GM10266 (cell line): ENCODE measurements around the gene RAB13.
"Not testable (repeated sequence)": the region's sequence is repeated elsewhere in the genome, so short reads cannot be mapped to it uniquely, and the experiment has no call there.

Experiments used
- DNase-seq: peaks from one replicate; pipeline ENCODE4 v3.0.0; 2012; ENCODE audit errors: extremely low spot score
- CTCF ChIP-seq: IDR thresholded peaks from 2 replicates; pipeline ENCODE4 v1.5.1; 2012; ENCODE audit warnings: mild to moderate bottlenecking, low read depth; ENCODE audit not compliant: control insufficient read depth, insufficient read depth; ENCODE audit errors: missing control alignments

Gene RAB13

GRCh38 chr1:153985941-153986761 lies at the start of gene RAB13:
Gene RAB13 (minus strand): TSS chr1:153986339. CDS start chr1:153986236, 103 bp downstream.
- no peak for TF ChIP-seq CTCF
- no peak for DNase-seq

GRCh38 chr1:154033697-154034096 lies 47.6 kb upstream of the RAB13 start:
- DNase-seq, result not testable (repeated sequence)

DNA sequence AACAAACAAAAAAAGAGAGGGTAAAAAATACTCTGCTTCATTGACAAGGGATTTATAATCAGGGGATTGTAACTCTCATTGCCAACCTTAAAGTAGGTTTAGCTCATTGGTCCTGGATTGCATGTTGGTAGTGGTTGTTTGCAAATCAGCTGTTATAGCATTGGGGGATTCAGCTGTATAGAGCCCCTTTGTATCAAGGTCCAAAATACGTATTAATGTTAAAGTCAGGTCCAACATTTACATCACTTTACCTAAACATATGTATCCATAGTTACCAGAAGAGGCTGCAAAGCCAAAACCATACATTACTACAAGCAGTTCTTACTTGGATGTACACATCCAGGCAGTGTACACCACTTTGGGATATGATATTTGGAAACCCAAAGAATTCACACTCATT lies 33.8 kb upstream of the RAB13 start:
- DNase-seq, result no peak
- no peak for TF ChIP-seq CTCF

- TF ChIP-seq CTCF, result no peak
- no peak for DNase-seq
Measured at GRCh38 chr1:154019269-154019668, 33.1 kb upstream of the RAB13 start.

DNA sequence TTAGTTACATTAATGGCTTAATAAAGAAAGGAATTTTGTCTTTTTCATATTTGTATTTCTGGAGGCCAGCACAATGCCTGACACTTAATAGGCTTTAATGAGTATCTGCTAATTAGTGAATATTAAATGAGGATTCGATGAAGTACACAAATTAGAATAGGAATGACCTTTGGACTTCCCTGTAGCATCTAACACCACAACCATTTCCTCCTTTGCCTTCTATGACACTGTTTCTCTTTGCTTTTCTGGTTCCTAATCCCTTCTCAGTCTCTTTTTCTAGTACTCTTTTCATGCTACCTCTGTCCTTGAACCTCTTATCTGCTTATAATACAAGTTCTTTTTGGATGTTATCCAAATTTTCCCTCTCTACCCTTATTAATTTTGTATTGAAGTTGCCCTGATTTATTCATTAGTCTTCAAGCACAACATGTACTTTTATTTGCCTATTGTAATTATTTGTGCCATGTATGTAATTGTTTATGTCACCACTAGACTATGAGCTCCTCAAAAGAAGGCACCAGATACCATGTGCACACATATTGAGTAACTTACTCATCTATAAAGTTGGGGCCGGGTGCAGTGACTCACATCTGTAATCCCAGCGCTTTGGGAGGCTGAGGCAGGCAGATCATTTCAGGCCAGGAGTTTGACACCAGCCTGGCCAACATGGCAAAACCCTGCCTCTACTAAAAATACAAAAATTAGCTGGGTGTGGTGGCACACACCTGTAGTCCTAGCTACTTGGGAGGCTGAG lies 28.2 kb upstream of the RAB13 start:
- no peak for DNase-seq
- no peak for TF ChIP-seq CTCF

DNA sequence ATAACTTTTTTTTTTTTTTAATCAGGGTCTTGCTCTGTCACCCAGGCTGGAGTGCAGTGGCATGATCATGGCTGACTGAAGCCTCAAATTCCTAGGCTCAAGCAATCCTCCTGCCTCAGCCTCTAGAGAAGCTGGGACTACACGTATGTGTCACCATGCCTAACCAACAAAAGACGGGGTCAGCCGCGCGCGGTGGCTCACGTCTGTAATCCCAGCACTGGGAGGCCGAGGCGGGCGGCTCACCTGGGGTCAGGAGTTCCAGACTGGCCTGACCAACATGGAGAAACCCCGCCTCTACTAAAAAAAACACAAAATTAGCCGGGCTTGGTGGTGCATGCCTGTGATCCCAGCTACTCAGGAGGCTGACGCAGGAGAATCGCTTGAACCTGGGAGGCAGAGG lies 26.4 kb upstream of the RAB13 start:
- not testable (repeated sequence) for DNase-seq

DNA sequence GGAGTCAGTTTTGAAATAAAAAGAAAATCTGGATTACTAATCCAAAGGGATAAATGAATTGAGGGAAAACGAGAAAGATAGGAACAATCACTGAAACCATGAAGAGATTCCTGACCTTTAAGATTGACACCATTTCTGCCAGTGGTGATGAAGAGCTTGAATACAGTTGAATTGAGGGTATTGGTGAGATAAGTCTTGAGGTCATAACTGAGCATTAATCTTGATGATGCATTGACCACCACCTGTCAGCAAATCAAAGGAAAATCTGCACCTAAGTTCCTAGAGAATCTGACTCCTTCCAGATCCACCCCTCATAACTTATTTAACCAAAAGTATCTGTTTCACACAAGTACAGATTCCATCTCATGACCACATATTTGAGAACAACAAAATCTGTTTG lies 26.0 kb upstream of the RAB13 start:
- TF ChIP-seq CTCF, result no peak
- DNase-seq, result no peak

GRCh38 chr1:154006136-154006535 lies 20.0 kb upstream of the RAB13 start:
- no peak for TF ChIP-seq CTCF
- no peak for DNase-seq
